Skin epidermis (tissue), 12 donors: ENCODE data around the gene ST14.
"Not testable (repeated sequence)": the region's sequence is repeated elsewhere in the genome, so short reads cannot be mapped to it uniquely, and the experiment has no call there.

Source experiments
- H3K27ac ChIP-seq, 21 experiments: fragments of 200-600 bp; sonication (generic) in 11 of 21; one replicate each; pipeline ENCODE4 v1.5.0; 2020; ENCODE audit warnings: mild to moderate bottlenecking in 3 of 21, inconsistent platforms in 2 of 21, moderate library complexity in 2 of 21
- H3K4me3 ChIP-seq, 7 experiments: fragments of 200-600 bp; sonication (generic) in 2 of 7; one replicate each; pipeline ENCODE4 v1.5.0; 2020; ENCODE audit warnings: inconsistent platforms in 2 of 7, mild to moderate bottlenecking in 2 of 7, moderate library complexity in 1 of 7

The ST14 gene

GRCh38 chr11:130180491-130180890, 20.9 kb downstream of the ST14 start:
- Histone ChIP-seq H3K4me3 (no peak overlapping the region), H3K27ac (peak overlapping the region in 17 of 21 experiments; percentile 7 to 82 (median 67))

- no peak overlapping the region for H3K4me3 ChIP-seq
- H3K27ac ChIP-seq, result peak overlapping the region in 17 of 21 experiments; percentile 12 to 82 (median 67)
Observed at GRCh38 chr11:130180896-130181294, 21.3 kb downstream of the ST14 start.

- Histone ChIP-seq H3K4me3 (no peak overlapping the region), H3K27ac (peak overlapping the region in 19 of 21 experiments; percentile 12 to 82 (median 65))
Observed at GRCh38 chr11:130181295-130182272, 22.0 kb downstream of the ST14 start.

GRCh38 chr11:130183878-130184610, 24.5 kb downstream of the ST14 start:
- Histone ChIP-seq H3K4me3 (no peak overlapping the region), H3K27ac (no peak overlapping the region)

DNA sequence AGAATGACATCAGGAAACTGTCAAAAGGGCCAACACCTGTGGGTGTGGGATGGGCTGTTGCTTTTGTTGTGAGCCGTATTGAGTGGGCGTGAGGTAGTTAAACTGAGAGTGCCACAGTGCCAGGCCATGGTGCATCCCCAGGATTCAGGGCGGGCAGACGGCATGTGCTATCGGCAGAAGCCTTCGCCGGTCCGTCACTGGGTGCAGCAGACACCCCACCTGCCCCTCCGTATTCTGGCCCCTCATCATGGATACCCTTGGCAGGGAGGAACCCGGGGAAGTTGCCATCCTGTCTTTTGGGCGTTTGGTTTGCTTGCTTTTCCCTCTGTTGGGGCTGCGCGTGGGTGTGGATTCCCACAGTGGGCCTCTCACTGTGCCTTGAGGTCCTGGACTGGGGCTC, 27.5 kb downstream of the ST14 start:
- Histone ChIP-seq H3K27ac (no peak overlapping the region), H3K4me3 (no peak overlapping the region)

DNA sequence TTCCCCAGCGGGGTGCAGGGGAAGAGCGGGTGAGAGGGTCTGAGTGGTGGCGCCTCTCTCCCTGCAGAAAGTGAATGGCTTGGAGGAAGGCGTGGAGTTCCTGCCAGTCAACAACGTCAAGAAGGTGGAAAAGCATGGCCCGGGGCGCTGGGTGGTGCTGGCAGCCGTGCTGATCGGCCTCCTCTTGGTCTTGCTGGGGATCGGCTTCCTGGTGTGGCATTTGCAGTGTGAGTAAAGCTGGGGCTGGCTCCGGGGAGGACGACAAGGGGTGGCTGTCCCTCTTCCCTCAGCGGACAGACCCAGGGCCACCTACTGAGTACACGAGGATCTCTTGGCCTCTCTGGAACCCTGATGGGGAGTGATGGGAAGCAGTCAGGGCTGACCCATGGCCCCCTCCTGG, 28.5 kb downstream of the ST14 start:
- no peak overlapping the region for H3K27ac ChIP-seq
- no peak overlapping the region for H3K4me3 ChIP-seq

- Histone ChIP-seq H3K27ac (no peak overlapping the region), H3K4me3 (no peak overlapping the region)
Observed at GRCh38 chr11:130188585-130189347, 29.2 kb downstream of the ST14 start.

DNA sequence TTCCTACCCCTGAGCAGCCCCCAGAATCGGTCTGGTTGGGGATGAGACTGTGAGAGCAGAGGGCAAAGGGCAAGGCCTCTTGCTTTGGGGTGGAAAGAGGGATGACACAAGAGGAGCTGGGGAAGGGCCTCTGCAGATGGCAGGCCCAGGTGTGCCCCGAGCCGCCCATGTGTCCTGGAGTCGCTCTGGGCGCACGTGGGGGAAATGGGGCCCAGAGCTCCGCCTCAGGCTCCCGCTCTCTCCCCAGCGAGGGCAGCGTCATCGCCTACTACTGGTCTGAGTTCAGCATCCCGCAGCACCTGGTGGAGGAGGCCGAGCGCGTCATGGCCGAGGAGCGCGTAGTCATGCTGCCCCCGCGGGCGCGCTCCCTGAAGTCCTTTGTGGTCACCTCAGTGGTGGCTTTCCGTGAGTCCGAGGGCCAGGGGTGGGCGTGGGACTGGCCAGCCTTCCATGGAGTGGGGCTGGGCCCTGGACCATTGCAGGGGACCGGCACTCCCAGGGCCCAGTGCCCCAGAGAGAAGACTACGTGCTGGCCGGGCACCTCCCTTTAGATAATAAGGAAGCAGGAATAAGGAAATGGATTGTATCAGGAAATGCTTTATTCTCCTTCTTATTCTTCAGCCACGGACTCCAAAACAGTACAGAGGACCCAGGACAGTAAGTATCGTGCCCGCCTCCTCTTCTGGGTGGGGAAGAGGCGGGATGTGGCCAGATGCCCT, 30.1 kb downstream of the ST14 start:
- Histone ChIP-seq H3K4me3 (no peak overlapping the region), H3K27ac (no peak overlapping the region)

DNA sequence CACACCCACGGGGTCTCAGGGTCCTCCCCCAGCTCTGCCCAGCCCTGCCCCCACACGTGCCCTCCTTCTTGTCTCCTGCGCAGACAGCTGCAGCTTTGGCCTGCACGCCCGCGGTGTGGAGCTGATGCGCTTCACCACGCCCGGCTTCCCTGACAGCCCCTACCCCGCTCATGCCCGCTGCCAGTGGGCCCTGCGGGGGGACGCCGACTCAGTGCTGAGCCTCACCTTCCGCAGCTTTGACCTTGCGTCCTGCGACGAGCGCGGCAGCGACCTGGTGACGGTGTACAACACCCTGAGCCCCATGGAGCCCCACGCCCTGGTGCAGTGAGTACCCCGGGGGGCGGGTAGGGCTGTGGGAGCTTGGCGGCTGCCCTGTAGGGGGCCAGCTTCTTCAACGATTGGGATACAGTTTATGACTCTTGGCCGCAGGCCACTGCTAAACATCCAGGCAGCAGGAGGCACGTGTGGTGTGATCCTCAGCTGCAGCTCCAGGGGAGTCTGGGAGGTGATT, 30.8 kb downstream of the ST14 start:
- Histone ChIP-seq H3K27ac (no peak overlapping the region), H3K4me3 (no peak overlapping the region)

GRCh38 chr11:130191896-130192295, 32.3 kb downstream of the ST14 start:
- Histone ChIP-seq H3K4me3 (no peak overlapping the region), H3K27ac (no peak overlapping the region)

GRCh38 chr11:130192845-130193267, 33.3 kb downstream of the ST14 start:
- Histone ChIP-seq H3K27ac (no peak overlapping the region), H3K4me3 (no peak overlapping the region)

DNA sequence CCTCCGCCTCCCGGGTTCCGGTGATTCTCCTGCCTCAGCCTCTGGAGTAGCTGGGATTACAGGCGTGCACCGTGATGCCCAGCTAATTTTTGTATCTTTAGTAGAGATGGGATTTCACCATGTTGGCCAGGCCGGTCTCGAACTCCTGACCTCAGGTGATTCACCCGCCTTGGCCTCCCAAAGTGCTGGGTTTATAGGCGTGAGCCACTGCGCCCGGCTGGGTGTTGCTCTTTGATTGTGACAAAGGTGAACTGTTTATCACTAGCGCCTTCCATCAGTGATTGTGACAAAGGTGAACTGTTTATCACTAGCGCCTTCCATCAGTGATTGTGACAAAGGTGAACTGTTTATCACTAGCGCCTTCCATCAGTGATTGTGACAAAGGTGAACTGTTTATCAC, 34.0 kb downstream of the ST14 start:
- not testable (repeated sequence) for H3K27ac ChIP-seq, H3K4me3 ChIP-seq

- Histone ChIP-seq H3K4me3 (no peak overlapping the region), H3K27ac (no peak overlapping the region)
Observed at GRCh38 chr11:130194241-130195023, 34.9 kb downstream of the ST14 start.

GRCh38 chr11:130197386-130198035, 37.9 kb downstream of the ST14 start:
- Histone ChIP-seq H3K27ac (peak overlapping the region in 1 of 21 experiments; percentile 9), H3K4me3 (no peak overlapping the region)

DNA sequence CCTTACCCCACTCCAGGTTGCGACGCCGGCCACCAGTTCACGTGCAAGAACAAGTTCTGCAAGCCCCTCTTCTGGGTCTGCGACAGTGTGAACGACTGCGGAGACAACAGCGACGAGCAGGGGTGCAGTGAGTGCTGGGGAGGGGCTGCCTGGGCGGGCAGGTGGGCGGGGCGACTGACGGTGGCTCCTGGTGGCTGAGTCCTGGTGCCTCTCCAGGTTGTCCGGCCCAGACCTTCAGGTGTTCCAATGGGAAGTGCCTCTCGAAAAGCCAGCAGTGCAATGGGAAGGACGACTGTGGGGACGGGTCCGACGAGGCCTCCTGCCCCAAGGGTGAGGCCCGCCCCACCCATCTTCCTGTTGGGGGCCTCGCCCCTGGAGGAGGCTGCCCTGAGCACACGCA, 38.7 kb downstream of the ST14 start:
- no peak overlapping the region for H3K4me3 ChIP-seq
- no peak overlapping the region for H3K27ac ChIP-seq

GRCh38 chr11:130198964-130199363, 39.4 kb downstream of the ST14 start:
- H3K27ac ChIP-seq, result no peak overlapping the region
- H3K4me3 ChIP-seq, result no peak overlapping the region

DNA sequence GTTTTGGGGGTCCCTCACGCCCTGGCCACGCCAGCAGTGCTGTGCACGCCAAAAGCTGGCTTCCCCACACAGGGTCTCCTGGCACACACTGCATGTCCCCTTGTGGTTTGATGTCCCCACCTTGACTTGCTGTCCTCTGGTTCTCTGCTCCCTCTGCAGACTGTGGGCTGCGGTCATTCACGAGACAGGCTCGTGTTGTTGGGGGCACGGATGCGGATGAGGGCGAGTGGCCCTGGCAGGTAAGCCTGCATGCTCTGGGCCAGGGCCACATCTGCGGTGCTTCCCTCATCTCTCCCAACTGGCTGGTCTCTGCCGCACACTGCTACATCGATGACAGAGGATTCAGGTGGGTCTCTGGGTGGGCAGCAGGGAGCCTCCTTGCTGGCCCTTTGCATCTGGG, 40.2 kb downstream of the ST14 start:
- no peak overlapping the region for H3K4me3 ChIP-seq
- no peak overlapping the region for H3K27ac ChIP-seq

DNA sequence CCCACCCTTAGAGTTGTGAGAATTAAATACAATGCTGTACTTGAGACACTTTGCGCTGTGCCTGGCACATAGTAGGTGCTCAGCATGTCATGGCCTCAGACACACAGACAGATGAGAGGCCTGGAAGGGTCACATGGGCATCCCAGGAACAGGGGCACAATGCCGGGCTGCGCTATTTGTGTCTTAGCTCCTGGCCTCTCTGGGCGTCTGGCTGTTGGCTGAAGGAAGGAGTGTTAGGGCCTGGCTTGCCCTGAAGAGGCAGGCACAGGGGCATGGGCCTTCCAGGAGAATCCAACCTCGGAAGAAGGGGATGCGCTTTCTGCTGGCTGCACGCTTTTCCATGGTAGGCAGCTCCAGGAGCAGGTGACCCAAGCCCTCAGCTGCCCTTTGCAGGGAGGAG, 41.4 kb downstream of the ST14 start:
- no peak overlapping the region for H3K4me3 ChIP-seq

More for the DNA sequence above, 41.4 kb downstream of the ST14 start:
- no peak overlapping the region for H3K27ac ChIP-seq
